ENCODE data around the gene MICOS13.
"Not testable (repeated sequence)": the region's sequence is repeated elsewhere in the genome, so short reads cannot be mapped to it uniquely, and the experiment has no call there.

MICOS13 gene

GRCh38 chr19:5680437-5681368 lies at the start of gene MICOS13, which contains the start of gene HSD11B1L:
TSS of gene MICOS13 (minus strand) at chr19:5680516. CDS start at chr19:5680486, 30 bp downstream.
TSS of gene HSD11B1L (plus strand) at chr19:5681027. CDS start at chr19:5684833, 3,806 bp downstream.
- in situ Hi-C loops (cut with MboI; ENCODE audit: low sequenced_read_pairs): no loop called here

- in situ Hi-C loops (cut with MboI; ENCODE audit: low sequenced_read_pairs): no loop called here
Measured at GRCh38 chr19:5727453-5728050, 47.2 kb upstream of the MICOS13 start.

GRCh38 chr19:5719961-5720790 lies 39.9 kb upstream of the MICOS13 start, which contains the start of the genes CATSPERD and LONP1:
TSS of gene CATSPERD (plus strand) at chr19:5720637. CDS start at chr19:5720738, 101 bp downstream.
TSS of gene LONP1 (minus strand) at chr19:5720146. CDS start at chr19:5720132, 14 bp downstream.
- in situ Hi-C loops (cut with MboI; ENCODE audit: low sequenced_read_pairs): no loop called here

GRCh38 chr19:5719274-5719960 lies 39.1 kb upstream of the MICOS13 start:
- in situ Hi-C loops (cut with MboI; ENCODE audit: low sequenced_read_pairs): no loop called here

GRCh38 chr19:5718579-5719273 lies 38.4 kb upstream of the MICOS13 start:
- in situ Hi-C loops (cut with MboI; ENCODE audit: low sequenced_read_pairs): no loop called here

GRCh38 chr19:5718037-5718578 lies 37.8 kb upstream of the MICOS13 start:
- in situ Hi-C loops (cut with MboI; ENCODE audit: low sequenced_read_pairs): no loop called here

- in situ Hi-C loops (cut with MboI; ENCODE audit: low sequenced_read_pairs): no loop called here
Measured at GRCh38 chr19:5717215-5717935, 37.1 kb upstream of the MICOS13 start.

- in situ Hi-C loops (cut with MboI; ENCODE audit: low sequenced_read_pairs): no loop called here
Measured at GRCh38 chr19:5714816-5715215, 34.5 kb upstream of the MICOS13 start.

- in situ Hi-C loops (cut with MboI; ENCODE audit: low sequenced_read_pairs): no loop called here
Measured at GRCh38 chr19:5713228-5713627, 32.9 kb upstream of the MICOS13 start.

- in situ Hi-C loops (cut with MboI; ENCODE audit: low sequenced_read_pairs): no loop called here
Measured at GRCh38 chr19:5711713-5712161, 31.4 kb upstream of the MICOS13 start.

- in situ Hi-C loops (cut with MboI; ENCODE audit: low sequenced_read_pairs): no loop called here
Measured at GRCh38 chr19:5711025-5711424, 30.7 kb upstream of the MICOS13 start.

- in situ Hi-C loops (cut with MboI; ENCODE audit: low sequenced_read_pairs): no loop called here
Measured at GRCh38 chr19:5707576-5708575, 27.6 kb upstream of the MICOS13 start.

GRCh38 chr19:5706876-5707573 lies 26.7 kb upstream of the MICOS13 start:
- in situ Hi-C loops (cut with MboI; ENCODE audit: low sequenced_read_pairs): no loop called here

- in situ Hi-C loops (cut with MboI; ENCODE audit: low sequenced_read_pairs): no loop called here
Measured at GRCh38 chr19:5705552-5705951, 25.2 kb upstream of the MICOS13 start.

GRCh38 chr19:5703819-5704818 lies 23.8 kb upstream of the MICOS13 start:
- in situ Hi-C loops (cut with MboI; ENCODE audit: low sequenced_read_pairs): no loop called here

- in situ Hi-C loops (cut with MboI; ENCODE audit: low sequenced_read_pairs): not testable (repeated sequence)
Measured at GRCh38 chr19:5702053-5702410, 21.7 kb upstream of the MICOS13 start.
